ENCODE results near the gene SH3BP4. TPM values are rescaled to one million over a fixed set of nuclear protein-coding genes. Genes with fewer than 3 reads are reported as not detected.

Gene SH3BP4
- total RNA-seq, 1 experiment from 2014 or later = 19.9 TPM

DNA sequence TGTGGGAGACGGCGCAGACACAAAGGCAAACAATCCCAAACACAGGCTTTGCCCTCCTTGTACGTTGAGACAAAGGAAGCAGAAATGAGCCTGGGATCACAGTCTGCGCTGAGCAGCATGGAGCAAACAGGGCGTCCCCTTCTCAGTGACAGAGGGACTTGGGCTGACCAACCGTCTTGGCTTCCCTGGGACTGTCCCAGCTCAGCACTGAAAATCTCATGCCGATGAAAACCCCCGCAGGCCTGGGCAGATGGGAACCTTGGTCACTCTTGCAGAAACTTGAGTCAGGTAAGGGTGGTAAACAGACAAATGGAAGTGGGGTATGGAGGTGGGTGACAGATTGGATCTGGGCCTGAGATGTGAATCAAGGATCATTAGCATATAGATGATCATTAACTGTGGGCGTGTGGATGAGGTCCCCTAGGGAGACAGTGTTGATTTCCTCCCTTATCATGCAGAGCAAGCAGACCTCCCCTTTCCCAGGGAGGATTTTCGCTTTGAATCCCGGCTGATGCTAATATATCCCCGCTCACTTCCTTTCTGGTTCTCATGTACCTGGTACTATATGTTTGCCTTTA, 19.1 kb upstream of the SH3BP4 start:
- ChIA-PET POLR2A (ENCODE audit: low non-redundant PET) (no interaction called here), CTCF (no interaction called here)
- TF ChIP-seq EZH2 (IDR thresholded peaks at IDR 0.05; ENCODE audit: borderline replicate concordance, low read depth, low read length, poor library complexity, severe bottlenecking) = no peak
- H3K27ac ChIP-seq (ENCODE audit: low read depth, low read length, poor library complexity, severe bottlenecking) = no peak overlapping the region
- no peaks in the 10 kb centered on the region for H3K36me3 ChIP-seq (ENCODE audit: insufficient read depth, low read length, poor library complexity, severe bottlenecking)
- intact Hi-C loops (cut with micrococcal nuclease; ENCODE audit: unreplicated experiment) = no loop called here
- no peaks in the 10 kb centered on the region for H3K27me3 ChIP-seq (replicated peaks; ENCODE audit: insufficient read depth, low read depth, low read length, poor library complexity)
- H3K9me3 ChIP-seq (ENCODE audit: low read depth, low read length, poor library complexity, severe bottlenecking) = no peaks in the 10 kb centered on the region
- no peak overlapping the region for H3K4me3 ChIP-seq (ENCODE audit: low read depth, low read length, poor library complexity, severe bottlenecking)
- no peaks in the 10 kb centered on the region for H3K4me1 ChIP-seq (ENCODE audit: insufficient read depth, low read length, poor library complexity, severe bottlenecking)
- no TSS peak for BruUV-seq (replicated peaks)
- no peak for DNase-seq (ENCODE audit: low spot score)

DNA sequence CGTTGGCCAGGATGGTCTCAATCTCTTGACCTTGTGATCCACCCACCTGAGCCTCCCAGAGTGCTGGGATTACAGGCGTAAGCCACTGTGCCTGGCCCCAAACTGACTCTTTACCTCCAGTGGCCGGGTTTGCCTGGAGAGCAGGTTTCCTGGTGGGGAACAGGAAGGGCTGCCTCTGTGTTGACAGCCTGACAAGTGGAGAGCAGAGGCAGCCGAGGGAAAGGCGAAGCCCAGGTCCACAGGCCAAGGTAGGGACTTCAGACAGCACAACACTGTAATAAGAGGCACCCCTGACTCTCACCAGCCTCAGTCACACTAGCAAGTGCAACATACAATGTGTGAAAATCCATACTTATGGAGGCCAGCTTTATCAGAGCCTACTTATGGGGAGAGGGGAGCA, 16.5 kb upstream of the SH3BP4 start:
- CTCF ChIA-PET = no interaction called here
- Histone ChIP-seq H3K27ac (ENCODE audit: low read depth, low read length, poor library complexity, severe bottlenecking) (no peak overlapping the region), H3K4me3 (ENCODE audit: low read depth, low read length, poor library complexity, severe bottlenecking) (no peak overlapping the region), H3K4me1 (ENCODE audit: insufficient read depth, low read length, poor library complexity, severe bottlenecking) (no peaks in the 10 kb centered on the region), H3K27me3 (replicated peaks; ENCODE audit: insufficient read depth, low read depth, low read length, poor library complexity) (no peaks in the 10 kb centered on the region), H3K36me3 (ENCODE audit: insufficient read depth, low read length, poor library complexity, severe bottlenecking) (no peaks in the 10 kb centered on the region), H3K9me3 (ENCODE audit: low read depth, low read length, poor library complexity, severe bottlenecking) (no peaks in the 10 kb centered on the region)
- BruUV-seq (replicated peaks) = no TSS peak
- intact Hi-C loops (cut with micrococcal nuclease; ENCODE audit: unreplicated experiment) = no loop called here
- no peak for TF ChIP-seq EZH2 (IDR thresholded peaks at IDR 0.05; ENCODE audit: borderline replicate concordance, low read depth, low read length, poor library complexity, severe bottlenecking)
- TF ChIP-seq, protein P1, sequence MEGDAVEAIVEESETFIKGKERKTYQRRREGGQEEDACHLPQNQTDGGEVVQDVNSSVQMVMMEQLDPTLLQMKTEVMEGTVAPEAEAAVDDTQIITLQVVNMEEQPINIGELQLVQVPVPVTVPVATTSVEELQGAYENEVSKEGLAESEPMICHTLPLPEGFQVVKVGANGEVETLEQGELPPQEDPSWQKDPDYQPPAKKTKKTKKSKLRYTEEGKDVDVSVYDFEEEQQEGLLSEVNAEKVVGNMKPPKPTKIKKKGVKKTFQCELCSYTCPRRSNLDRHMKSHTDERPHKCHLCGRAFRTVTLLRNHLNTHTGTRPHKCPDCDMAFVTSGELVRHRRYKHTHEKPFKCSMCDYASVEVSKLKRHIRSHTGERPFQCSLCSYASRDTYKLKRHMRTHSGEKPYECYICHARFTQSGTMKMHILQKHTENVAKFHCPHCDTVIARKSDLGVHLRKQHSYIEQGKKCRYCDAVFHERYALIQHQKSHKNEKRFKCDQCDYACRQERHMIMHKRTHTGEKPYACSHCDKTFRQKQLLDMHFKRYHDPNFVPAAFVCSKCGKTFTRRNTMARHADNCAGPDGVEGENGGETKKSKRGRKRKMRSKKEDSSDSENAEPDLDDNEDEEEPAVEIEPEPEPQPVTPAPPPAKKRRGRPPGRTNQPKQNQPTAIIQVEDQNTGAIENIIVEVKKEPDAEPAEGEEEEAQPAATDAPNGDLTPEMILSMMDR (conservative IDR thresholded peaks at IDR 0.05; ENCODE audit: low read depth, low read length) = no peak
- POLR2A ChIA-PET (ENCODE audit: low non-redundant PET) = no interaction called here
- no peak for DNase-seq (ENCODE audit: low spot score)

DNA sequence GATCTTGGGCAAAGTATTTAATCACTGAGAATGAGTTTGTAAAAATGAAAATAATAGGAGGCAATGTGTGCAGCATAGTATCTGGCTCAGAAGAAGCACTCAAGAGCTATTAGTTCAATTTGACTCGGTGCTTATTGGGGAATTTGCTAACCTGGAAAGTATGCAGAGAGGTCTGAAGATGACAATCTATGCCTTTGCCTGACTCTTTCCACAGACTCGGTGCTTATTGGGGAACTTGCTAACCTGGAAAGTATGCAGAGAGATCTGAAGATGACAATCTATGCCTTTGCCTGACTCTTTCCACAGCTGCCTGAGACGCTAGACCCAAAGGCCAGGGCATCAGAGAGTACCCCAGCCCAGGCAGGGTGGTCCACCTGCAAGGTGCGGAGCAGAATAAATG, 12.2 kb upstream of the SH3BP4 start:
- Histone ChIP-seq H3K4me3 (ENCODE audit: low read depth, low read length, poor library complexity, severe bottlenecking) (no peak overlapping the region), H3K36me3 (ENCODE audit: insufficient read depth, low read length, poor library complexity, severe bottlenecking) (no peaks in the 10 kb centered on the region), H3K27ac (ENCODE audit: low read depth, low read length, poor library complexity, severe bottlenecking) (no peak overlapping the region), H3K9me3 (ENCODE audit: low read depth, low read length, poor library complexity, severe bottlenecking) (peaks cover 5% of the 10 kb centered on the region), H3K27me3 (replicated peaks; ENCODE audit: insufficient read depth, low read depth, low read length, poor library complexity) (no peaks in the 10 kb centered on the region), H3K4me1 (ENCODE audit: insufficient read depth, low read length, poor library complexity, severe bottlenecking) (no peaks in the 10 kb centered on the region)
- intact Hi-C loops (cut with micrococcal nuclease; ENCODE audit: unreplicated experiment) = no loop called here
- CTCF ChIA-PET = no interaction called here
- no TSS peak for BruUV-seq (replicated peaks)
- DNase-seq (ENCODE audit: low spot score) = no peak
- POLR2A ChIA-PET (ENCODE audit: low non-redundant PET) = no interaction called here
- TF ChIP-seq, protein P1 (conservative IDR thresholded peaks at IDR 0.05; ENCODE audit: low read depth, low read length) = no peak
- no peak for TF ChIP-seq EZH2 (IDR thresholded peaks at IDR 0.05; ENCODE audit: borderline replicate concordance, low read depth, low read length, poor library complexity, severe bottlenecking)

DNA sequence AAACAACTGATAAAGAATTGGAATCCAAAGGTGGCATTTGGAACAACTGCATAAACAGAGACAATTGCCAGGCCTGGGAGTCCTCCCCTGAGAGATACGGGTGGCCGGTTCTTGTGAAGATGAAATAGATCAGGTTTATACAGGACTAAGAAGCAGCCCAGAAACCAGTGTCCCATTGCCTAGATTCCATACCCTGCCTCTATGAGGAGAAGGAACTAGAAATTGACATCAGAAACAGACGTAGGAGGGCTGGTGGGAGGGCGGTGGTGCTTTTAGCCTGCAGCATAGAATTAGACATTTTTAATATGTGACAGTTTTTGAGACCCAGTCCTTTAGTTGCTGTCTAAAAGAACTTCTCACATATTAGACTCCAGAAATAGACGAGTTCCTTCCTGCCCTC, 11.8 kb upstream of the SH3BP4 start:
- intact Hi-C loops (cut with micrococcal nuclease; ENCODE audit: unreplicated experiment) = no loop called here

More for the DNA sequence above, 11.8 kb upstream of the SH3BP4 start:
- DNase-seq (ENCODE audit: low spot score) = no peak
- TF ChIP-seq, protein P1 (conservative IDR thresholded peaks at IDR 0.05; ENCODE audit: low read depth, low read length) = no peak
- TF ChIP-seq EZH2 (IDR thresholded peaks at IDR 0.05; ENCODE audit: borderline replicate concordance, low read depth, low read length, poor library complexity, severe bottlenecking) = no peak
- no peak overlapping the region for H3K4me3 ChIP-seq (ENCODE audit: low read depth, low read length, poor library complexity, severe bottlenecking)
- no TSS peak for BruUV-seq (replicated peaks)
- peaks cover 5% of the 10 kb centered on the region for H3K9me3 ChIP-seq (ENCODE audit: low read depth, low read length, poor library complexity, severe bottlenecking)
- no peak overlapping the region for H3K27ac ChIP-seq (ENCODE audit: low read depth, low read length, poor library complexity, severe bottlenecking)
- no peaks in the 10 kb centered on the region for H3K27me3 ChIP-seq (replicated peaks; ENCODE audit: insufficient read depth, low read depth, low read length, poor library complexity)
- no peaks in the 10 kb centered on the region for H3K36me3 ChIP-seq (ENCODE audit: insufficient read depth, low read length, poor library complexity, severe bottlenecking)
- CTCF ChIA-PET = no interaction called here
- H3K4me1 ChIP-seq (ENCODE audit: insufficient read depth, low read length, poor library complexity, severe bottlenecking) = no peaks in the 10 kb centered on the region
- POLR2A ChIA-PET (ENCODE audit: low non-redundant PET) = no interaction called here
